Measurements from ENCODE around the gene GRIP2. TPM values are rescaled to one million over a fixed set of nuclear protein-coding genes. Genes with fewer than 3 reads are reported as not detected.

GRIP2 gene
- total RNA-seq, 2 experiments from 2014 or later = not detected

DNA sequence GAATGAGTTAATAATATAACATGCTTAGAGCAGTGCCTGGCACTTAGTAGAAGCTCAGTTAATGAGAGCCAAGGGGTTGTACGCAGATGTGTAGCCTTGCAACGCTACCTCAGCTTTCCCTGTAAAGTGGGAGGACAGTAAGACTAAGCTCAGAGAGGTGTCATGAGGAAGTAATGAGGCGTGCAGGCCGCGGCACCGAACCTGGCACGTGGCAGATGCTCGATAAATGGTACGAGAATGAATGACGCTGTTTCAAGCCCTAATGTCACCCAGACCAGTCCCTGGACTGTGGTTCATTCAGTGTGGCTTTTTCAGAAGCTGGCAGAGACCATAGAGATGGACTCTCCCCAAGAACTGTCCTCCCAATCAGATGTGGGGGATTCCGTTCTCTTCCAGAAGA lies 21.2 kb downstream of the GRIP2 start:
- Histone ChIP-seq H3K79me2 (ENCODE audit: insufficient read depth, low read depth, low read length) (no peaks in the 10 kb centered on the region), H3K4me3 (ENCODE audit: low read depth, low read length, poor library complexity, severe bottlenecking) (no peak overlapping the region), H3K36me3 (ENCODE audit: insufficient read depth, low read length) (no peaks in the 10 kb centered on the region), H2AFZ (ENCODE audit: low read length) (no peak overlapping the region), H3K27ac (ENCODE audit: low read depth, low read length, poor library complexity, severe bottlenecking) (no peak overlapping the region), H4K20me1 (ENCODE audit: insufficient read depth, low read length) (no peaks in the 10 kb centered on the region), H3K4me2 (ENCODE audit: low read length) (no peak overlapping the region), H3K9me3 (ENCODE audit: low read length) (no peaks in the 10 kb centered on the region), H3K9me2 (ENCODE audit: insufficient read depth, low read length) (no peaks in the 10 kb centered on the region), H3K4me1 (ENCODE audit: insufficient read depth, low read length, poor library complexity, severe bottlenecking) (no peaks in the 10 kb centered on the region)
- TF ChIP-seq, protein P1, sequence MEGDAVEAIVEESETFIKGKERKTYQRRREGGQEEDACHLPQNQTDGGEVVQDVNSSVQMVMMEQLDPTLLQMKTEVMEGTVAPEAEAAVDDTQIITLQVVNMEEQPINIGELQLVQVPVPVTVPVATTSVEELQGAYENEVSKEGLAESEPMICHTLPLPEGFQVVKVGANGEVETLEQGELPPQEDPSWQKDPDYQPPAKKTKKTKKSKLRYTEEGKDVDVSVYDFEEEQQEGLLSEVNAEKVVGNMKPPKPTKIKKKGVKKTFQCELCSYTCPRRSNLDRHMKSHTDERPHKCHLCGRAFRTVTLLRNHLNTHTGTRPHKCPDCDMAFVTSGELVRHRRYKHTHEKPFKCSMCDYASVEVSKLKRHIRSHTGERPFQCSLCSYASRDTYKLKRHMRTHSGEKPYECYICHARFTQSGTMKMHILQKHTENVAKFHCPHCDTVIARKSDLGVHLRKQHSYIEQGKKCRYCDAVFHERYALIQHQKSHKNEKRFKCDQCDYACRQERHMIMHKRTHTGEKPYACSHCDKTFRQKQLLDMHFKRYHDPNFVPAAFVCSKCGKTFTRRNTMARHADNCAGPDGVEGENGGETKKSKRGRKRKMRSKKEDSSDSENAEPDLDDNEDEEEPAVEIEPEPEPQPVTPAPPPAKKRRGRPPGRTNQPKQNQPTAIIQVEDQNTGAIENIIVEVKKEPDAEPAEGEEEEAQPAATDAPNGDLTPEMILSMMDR (conservative IDR thresholded peaks at IDR 0.05; ENCODE audit: low read length) = no peak
- no peak for TF ChIP-seq EZH2phosphoT487 (IDR thresholded peaks at IDR 0.05; ENCODE audit: borderline replicate concordance, low read depth, low read length)
- POLR2A ChIA-PET = no interaction called here
- no peak for DNase-seq (ENCODE audit: low spot score)
- CTCF ChIA-PET (ENCODE audit: unreplicated experiment) = no interaction called here
- no TSS peak for BruUV-seq (replicated peaks)
- intact Hi-C loops (cut with micrococcal nuclease; ENCODE audit: unreplicated experiment) = no loop called here

DNA sequence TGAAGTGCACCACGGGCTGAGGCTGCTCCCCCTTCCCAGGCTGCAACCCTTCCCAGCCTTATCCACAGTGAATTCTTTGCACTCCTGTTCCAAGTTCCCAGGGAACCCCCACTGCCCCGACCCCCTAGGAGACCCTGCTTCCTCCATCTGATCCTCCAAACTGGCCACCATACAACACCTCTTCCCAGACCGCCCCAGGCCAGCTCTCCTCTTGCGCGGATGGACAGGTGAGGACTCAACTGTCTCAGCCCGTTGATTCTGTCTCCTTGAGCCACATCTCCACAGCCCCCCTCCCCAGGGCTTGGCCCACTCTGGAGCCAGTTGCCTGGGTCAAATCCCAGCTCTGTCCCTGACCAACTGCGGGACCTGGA lies 21.7 kb downstream of the GRIP2 start:
- H2AFZ ChIP-seq (ENCODE audit: low read length) = no peak overlapping the region
- no peaks in the 10 kb centered on the region for H3K9me3 ChIP-seq (ENCODE audit: low read length)
- BruUV-seq (replicated peaks) = no TSS peak
- intact Hi-C loops (cut with micrococcal nuclease; ENCODE audit: unreplicated experiment) = no loop called here
- no peaks in the 10 kb centered on the region for H3K4me1 ChIP-seq (ENCODE audit: insufficient read depth, low read length, poor library complexity, severe bottlenecking)
- no peak overlapping the region for H3K4me3 ChIP-seq (ENCODE audit: low read depth, low read length, poor library complexity, severe bottlenecking)
- POLR2A ChIA-PET = no interaction called here
- no peaks in the 10 kb centered on the region for H4K20me1 ChIP-seq (ENCODE audit: insufficient read depth, low read length)
- H3K27ac ChIP-seq (ENCODE audit: low read depth, low read length, poor library complexity, severe bottlenecking) = no peak overlapping the region
- CTCF ChIA-PET (ENCODE audit: unreplicated experiment) = no interaction called here
- no peaks in the 10 kb centered on the region for H3K79me2 ChIP-seq (ENCODE audit: insufficient read depth, low read depth, low read length)
- no peaks in the 10 kb centered on the region for H3K9me2 ChIP-seq (ENCODE audit: insufficient read depth, low read length)
- TF ChIP-seq EZH2phosphoT487 (IDR thresholded peaks at IDR 0.05; ENCODE audit: borderline replicate concordance, low read depth, low read length) = no peak
- TF ChIP-seq, protein P1 (conservative IDR thresholded peaks at IDR 0.05; ENCODE audit: low read length) = no peak
- H3K36me3 ChIP-seq (ENCODE audit: insufficient read depth, low read length) = no peaks in the 10 kb centered on the region
- no peak overlapping the region for H3K4me2 ChIP-seq (ENCODE audit: low read length)
- no peak for DNase-seq (ENCODE audit: low spot score)

DNA sequence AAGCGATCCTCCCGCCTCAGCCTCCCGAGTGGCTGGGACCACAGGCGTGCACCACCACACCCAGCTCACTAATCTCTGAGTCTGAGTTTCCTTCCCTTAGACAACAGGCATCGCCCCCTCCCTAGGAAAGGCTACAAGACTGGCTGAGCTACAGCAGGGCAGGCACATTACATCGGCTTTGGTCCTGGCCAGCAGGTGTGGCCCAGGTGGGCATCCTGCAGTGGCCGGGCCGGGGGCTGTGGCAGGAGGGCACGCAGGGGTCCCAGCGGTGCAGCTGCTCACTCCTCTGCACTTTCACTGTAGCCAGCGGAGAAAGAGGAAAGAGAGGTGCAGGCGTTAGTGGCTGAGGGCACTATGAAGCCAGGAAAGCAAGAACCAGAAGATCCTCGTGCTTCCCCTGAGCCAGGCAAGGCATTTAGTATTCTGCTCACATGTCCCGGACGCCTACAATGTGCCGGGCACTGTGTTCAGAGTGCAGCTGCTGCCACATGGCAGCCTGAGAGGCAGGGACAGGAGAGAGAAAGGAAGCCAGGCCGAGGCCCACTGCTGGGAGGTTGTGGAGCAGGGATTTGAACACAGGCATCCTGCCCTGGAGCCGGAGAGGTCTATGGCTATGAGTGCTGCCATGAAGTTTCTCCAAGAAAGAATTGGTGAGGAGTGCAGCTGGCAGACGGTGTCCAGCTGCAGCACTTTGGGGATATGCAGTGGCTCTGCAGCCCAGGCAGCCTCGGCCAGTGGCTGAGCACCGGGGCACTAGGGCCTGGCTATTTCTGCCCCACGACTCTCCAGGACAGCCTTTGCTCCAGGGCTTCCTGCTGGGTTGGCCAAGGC lies 22.3 kb downstream of the GRIP2 start:
- no peaks in the 10 kb centered on the region for H3K4me1 ChIP-seq (ENCODE audit: insufficient read depth, low read length, poor library complexity, severe bottlenecking)
- no peak for DNase-seq (ENCODE audit: low spot score)
- no peaks in the 10 kb centered on the region for H3K9me2 ChIP-seq (ENCODE audit: insufficient read depth, low read length)
- H3K79me2 ChIP-seq (ENCODE audit: insufficient read depth, low read depth, low read length) = no peaks in the 10 kb centered on the region
- no TSS peak for BruUV-seq (replicated peaks)
- no peak overlapping the region for H2AFZ ChIP-seq (ENCODE audit: low read length)
- ChIA-PET POLR2A (interaction anchor here (0.7 kb wide), 1 partner anchor 311 kb away, joined by 5 read pairs; no protein-coding TSS in a partner anchor), CTCF (ENCODE audit: unreplicated experiment) (no interaction called here)
- no peaks in the 10 kb centered on the region for H3K9me3 ChIP-seq (ENCODE audit: low read length)
- no peak overlapping the region for H3K27ac ChIP-seq (ENCODE audit: low read depth, low read length, poor library complexity, severe bottlenecking)
- no peak overlapping the region for H3K4me2 ChIP-seq (ENCODE audit: low read length)
- intact Hi-C loops (cut with micrococcal nuclease; ENCODE audit: unreplicated experiment) = no loop called here
- H3K36me3 ChIP-seq (ENCODE audit: insufficient read depth, low read length) = no peaks in the 10 kb centered on the region
- no peaks in the 10 kb centered on the region for H4K20me1 ChIP-seq (ENCODE audit: insufficient read depth, low read length)
- no peak overlapping the region for H3K4me3 ChIP-seq (ENCODE audit: low read depth, low read length, poor library complexity, severe bottlenecking)
- TF ChIP-seq, protein P1 (conservative IDR thresholded peaks at IDR 0.05; ENCODE audit: low read length) = no peak
- no peak for TF ChIP-seq EZH2phosphoT487 (IDR thresholded peaks at IDR 0.05; ENCODE audit: borderline replicate concordance, low read depth, low read length)

Data from OCI-LY7 (cell line).